Activated CD8-positive, alpha-beta T cell treated with anti-CD3 and anti-CD28 coated beads for 36 hours (primary cell): ENCODE measurements around the gene CSAD. TPM values are rescaled to one million over a fixed set of nuclear protein-coding genes. Genes with fewer than 3 reads are reported as not detected.
A peak's percentile ranks its signal among the peaks of the same experiment; 100 is the strongest.

Source experiments
- ATAC-seq: fragments of 200-7000 bp; cut with Tn5 transposase; one replicate; pipeline ENCODE4 v1.10.0; 2021; ENCODE audit warnings: mild to moderate bottlenecking, moderate library complexity
- CTCF ChIA-PET: fragments of 350-600 bp; sonication (Branson Sonifier 250); formaldehyde crosslinking; loops from one replicate; lab custom pipeline; 2021; ENCODE audit warnings: antibody characterized with exemption; lab: Charles Lee
- POLR2A ChIA-PET: fragments of 350-600 bp; sonication (Branson Sonifier 250); formaldehyde crosslinking; loops from one replicate; lab custom pipeline; 2021; ENCODE audit warnings: antibody characterized with exemption; lab: Charles Lee
- DNase-seq: peaks from one replicate; pipeline ENCODE4 v3.0.0-alpha.2; 2020
- H3K27ac Mint-ChIP-seq: one replicate; pipeline ENCODE4 v1.8.0; 2021; ENCODE audit warnings: mild to moderate bottlenecking, mixed read lengths
- H3K27me3 Mint-ChIP-seq: one replicate; pipeline ENCODE4 v1.8.0; 2021; ENCODE audit warnings: mixed read lengths
- H3K36me3 Mint-ChIP-seq: one replicate; pipeline ENCODE4 v1.8.0; 2021; ENCODE audit warnings: low read depth, mixed read lengths
- H3K4me1 Mint-ChIP-seq: one replicate; pipeline ENCODE4 v1.8.0; 2021; ENCODE audit warnings: low read depth, mixed read lengths
- H3K4me3 Mint-ChIP-seq: one replicate; pipeline ENCODE4 v1.8.0; 2021; ENCODE audit warnings: mild to moderate bottlenecking, moderate library complexity, mixed read lengths
- H3K9me3 Mint-ChIP-seq: one replicate; pipeline ENCODE4 v1.8.0; 2021; ENCODE audit warnings: mixed read lengths
- CTCF ChIP-seq: fragments of 200-600 bp; IDR thresholded peaks from one replicate; pipeline ENCODE4 v1.8.0; 2022; ENCODE audit warnings: antibody characterized with exemption, mild to moderate bottlenecking
- intact Hi-C: fragments of 100-400 bp; cut with micrococcal nuclease; formaldehyde crosslinking; loops from one replicate; pipeline ENCODE4 v1.10.0; 2022
- total RNA-seq, 2 experiments: library from RNA; stranded (reverse); gene quantifications; one replicate each; pipeline ENCODE4 v1.2.3, GENCODE V29; 2021

Gene CSAD
- total RNA-seq, 2 experiments from 2014 or later: 13.8 to 18.6 TPM

GRCh38 chr12:53224061-53224896 is 43.6 kb upstream of the CSAD start:
- CTCF ChIA-PET: interaction anchor here (1.3 to 2.3 kb wide), 4 partner anchors 11 to 64 kb away, joined by 3 to 9 read pairs (median 4); no protein-coding TSS in a partner anchor
- TF ChIP-seq CTCF: peak; percentile 24
- POLR2A ChIA-PET: interaction anchor here (0.8 to 1.1 kb wide), 2 partner anchors 9 to 122 kb away, joined by 3 read pairs; no protein-coding TSS in a partner anchor
- H3K36me3 Mint-ChIP-seq: peaks cover 2% of the 10 kb centered on the region
- no peaks in the 10 kb centered on the region for H3K9me3 Mint-ChIP-seq
- DNase-seq (peak; percentile 58), ATAC-seq (no peak)
- H3K27ac Mint-ChIP-seq: peak overlapping the region; percentile 83
- peaks cover 63% of the 10 kb centered on the region for H3K4me1 Mint-ChIP-seq
- peak overlapping the region; percentile 78 for H3K4me3 Mint-ChIP-seq
- intact Hi-C loops: no loop called here
- H3K27me3 Mint-ChIP-seq: no peaks in the 10 kb centered on the region

- peaks cover 2% of the 10 kb centered on the region for H3K36me3 Mint-ChIP-seq
- ATAC-seq: no peak
- peaks cover 62% of the 10 kb centered on the region for H3K4me1 Mint-ChIP-seq
- no peaks in the 10 kb centered on the region for H3K27me3 Mint-ChIP-seq
- POLR2A ChIA-PET: interaction anchor here (0.6 to 1.0 kb wide), 2 partner anchors 13 to 24 kb away, joined by 3 read pairs; no protein-coding TSS in a partner anchor
- H3K4me3 Mint-ChIP-seq: peak overlapping the region; percentile 78
- H3K27ac Mint-ChIP-seq: peak overlapping the region; percentile 89
- H3K9me3 Mint-ChIP-seq: no peaks in the 10 kb centered on the region
- no peak for TF ChIP-seq CTCF
- peak; percentile 46 for DNase-seq
- CTCF ChIA-PET: interaction anchor here (1.1 to 2.3 kb wide), 4 partner anchors 10 to 64 kb away, joined by 4 to 9 read pairs (median 4); no protein-coding TSS in a partner anchor
- intact Hi-C loops: no loop called here
Observed at GRCh38 chr12:53223389-53224060, 42.8 kb upstream of the CSAD start.

GRCh38 chr12:53222806-53223261 is 42.1 kb upstream of the CSAD start:
- peaks cover 64% of the 10 kb centered on the region for H3K4me1 Mint-ChIP-seq
- ATAC-seq: no peak
- TF ChIP-seq CTCF: no peak
- CTCF ChIA-PET: interaction anchor here (1.1 to 2.3 kb wide), 4 partner anchors 9 to 63 kb away, joined by 4 to 9 read pairs (median 4); no protein-coding TSS in a partner anchor
- no peak for DNase-seq
- H3K27ac Mint-ChIP-seq: peak overlapping the region; percentile 89
- peaks cover 4% of the 10 kb centered on the region for H3K36me3 Mint-ChIP-seq
- POLR2A ChIA-PET: interaction anchor here (0.6 to 4.3 kb wide), 6 partner anchors 14 to 68 kb away, joined by 3 to 21 read pairs (median 3); a partner anchor contains a TSS
- intact Hi-C loops: no loop called here
- peak overlapping the region; percentile 78 for H3K4me3 Mint-ChIP-seq
- H3K9me3 Mint-ChIP-seq: no peaks in the 10 kb centered on the region
- no peaks in the 10 kb centered on the region for H3K27me3 Mint-ChIP-seq

DNA sequence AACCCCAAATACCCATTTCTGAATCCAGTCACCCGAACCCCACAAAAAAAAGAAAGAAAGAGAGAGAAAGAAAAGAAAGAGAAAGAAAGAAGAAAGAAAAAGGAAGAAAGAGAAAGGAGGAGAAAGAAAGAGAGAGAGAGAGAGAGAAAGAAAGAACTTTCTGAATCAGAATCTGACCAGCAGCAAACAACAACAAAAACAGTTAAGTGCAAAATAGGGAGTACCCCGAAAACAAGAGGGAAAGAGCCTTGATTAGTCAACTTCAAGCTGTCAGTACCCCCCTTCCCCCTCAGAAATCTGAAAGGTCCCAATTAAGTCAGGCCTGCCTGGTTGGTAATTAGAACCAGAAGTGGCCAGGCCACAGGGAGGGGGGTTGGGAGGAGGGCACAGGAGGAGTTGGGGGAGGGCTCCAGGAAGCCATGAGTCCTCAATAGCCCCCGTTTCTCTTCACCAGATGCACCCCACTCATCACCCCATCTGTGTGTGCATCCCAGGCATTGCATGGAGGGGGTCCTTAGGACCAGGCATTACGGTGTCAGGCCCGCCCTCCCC is 41.5 kb upstream of the CSAD start:
- peak overlapping the region; percentile 89 for H3K27ac Mint-ChIP-seq
- peaks cover 4% of the 10 kb centered on the region for H3K36me3 Mint-ChIP-seq
- H3K4me1 Mint-ChIP-seq: peaks cover 66% of the 10 kb centered on the region
- ChIA-PET CTCF (interaction anchor here (1.1 to 2.3 kb wide), 3 partner anchors 9 to 29 kb away, joined by 4 to 9 read pairs (median 5); no protein-coding TSS in a partner anchor), POLR2A (interaction anchor here (0.7 to 4.3 kb wide), 4 partner anchors 19 to 68 kb away, joined by 3 to 21 read pairs (median 3); a partner anchor contains a TSS)
- ATAC-seq (no peak), DNase-seq (peak; percentile 47)
- intact Hi-C loops: no loop called here
- no peak for TF ChIP-seq CTCF
- peak overlapping the region; percentile 78 for H3K4me3 Mint-ChIP-seq
- H3K27me3 Mint-ChIP-seq: no peaks in the 10 kb centered on the region
- no peaks in the 10 kb centered on the region for H3K9me3 Mint-ChIP-seq
